Omental fat pad (tissue), 4 donors: ENCODE measurements around the gene LSP1. TPM values are rescaled to one million over a fixed set of nuclear protein-coding genes. Genes with fewer than 3 reads are reported as not detected.

Experiments used
- ATAC-seq: fragments of 150-250 bp; one replicate; pipeline ENCODE4 v1.9.1; 2016; ENCODE audit warnings: mild to moderate bottlenecking, moderate library complexity; ENCODE audit not compliant: low FRiP score
- DNase-seq: peaks from one replicate; pipeline ENCODE4 v3.0.0-alpha.2; 2019; ENCODE audit warnings: low spot score
- total RNA-seq, 4 donors: library from RNA; depleted of rRNA; stranded (reverse); fragments of >200 nt; gene quantifications; one replicate each; pipeline ENCODE4 v1.1.0, GENCODE V29; 2016
- TF ChIP-seq, protein P1 (sequence below), 3 donors: fragments of 450-650 bp; IDR thresholded peaks; one replicate each; pipeline ENCODE4 v1.5.1; 2016 to 2017; ENCODE audit warnings: antibody characterized with exemption in 3 of 3, mild to moderate bottlenecking in 3 of 3, moderate library complexity in 2 of 3

The LSP1 gene
- total RNA-seq, 4 donors from 2014 or later, result 12.1 to 71.2 (median 49.8) TPM

DNA sequence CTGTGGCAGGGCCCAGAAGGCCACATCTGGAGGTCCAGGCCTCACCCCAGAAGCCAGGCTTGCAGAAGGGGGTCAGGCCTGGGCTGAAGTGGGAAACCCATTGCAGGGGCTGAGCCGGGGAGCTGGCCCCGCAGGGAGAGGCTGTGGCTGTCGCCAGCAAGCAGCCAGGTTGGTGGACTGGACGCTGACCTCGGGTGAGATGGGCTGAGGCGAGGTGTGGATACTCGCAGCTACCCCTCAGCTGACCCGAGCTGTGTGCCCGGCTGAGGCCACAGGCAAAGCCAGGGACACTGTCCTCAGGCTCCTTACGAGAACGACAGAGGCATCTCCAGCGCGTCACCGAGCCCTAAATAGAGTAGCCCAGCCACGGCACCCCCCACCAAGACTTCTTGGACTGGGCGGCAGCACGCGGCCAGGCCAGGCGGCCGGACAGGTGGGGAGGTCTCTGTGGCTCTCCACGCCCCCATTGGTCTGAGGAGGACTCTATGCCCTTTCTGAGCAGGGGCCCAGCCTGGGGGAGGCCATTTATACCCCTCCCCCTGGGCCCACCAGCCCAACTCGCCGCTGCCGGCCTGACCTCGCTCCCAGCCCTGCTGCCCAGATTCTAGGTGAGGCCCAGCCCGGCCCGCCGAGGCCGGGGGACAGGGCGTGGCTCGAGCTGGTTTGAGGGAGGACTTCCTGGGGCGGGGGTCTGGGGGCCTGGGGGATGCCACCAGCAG lies 14.3 kb upstream of the LSP1 start, which contains the start of gene TNNI2:
Gene TNNI2, plus strand, starts transcription at position 556 of the 719 bp plus-strand sequence. CDS start 716 bp downstream, outside the sequence.
- ATAC-seq, result no peak
- TF ChIP-seq, protein P1, sequence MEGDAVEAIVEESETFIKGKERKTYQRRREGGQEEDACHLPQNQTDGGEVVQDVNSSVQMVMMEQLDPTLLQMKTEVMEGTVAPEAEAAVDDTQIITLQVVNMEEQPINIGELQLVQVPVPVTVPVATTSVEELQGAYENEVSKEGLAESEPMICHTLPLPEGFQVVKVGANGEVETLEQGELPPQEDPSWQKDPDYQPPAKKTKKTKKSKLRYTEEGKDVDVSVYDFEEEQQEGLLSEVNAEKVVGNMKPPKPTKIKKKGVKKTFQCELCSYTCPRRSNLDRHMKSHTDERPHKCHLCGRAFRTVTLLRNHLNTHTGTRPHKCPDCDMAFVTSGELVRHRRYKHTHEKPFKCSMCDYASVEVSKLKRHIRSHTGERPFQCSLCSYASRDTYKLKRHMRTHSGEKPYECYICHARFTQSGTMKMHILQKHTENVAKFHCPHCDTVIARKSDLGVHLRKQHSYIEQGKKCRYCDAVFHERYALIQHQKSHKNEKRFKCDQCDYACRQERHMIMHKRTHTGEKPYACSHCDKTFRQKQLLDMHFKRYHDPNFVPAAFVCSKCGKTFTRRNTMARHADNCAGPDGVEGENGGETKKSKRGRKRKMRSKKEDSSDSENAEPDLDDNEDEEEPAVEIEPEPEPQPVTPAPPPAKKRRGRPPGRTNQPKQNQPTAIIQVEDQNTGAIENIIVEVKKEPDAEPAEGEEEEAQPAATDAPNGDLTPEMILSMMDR (IDR thresholded peaks at IDR 0.05), result no peak
- no peak for DNase-seq

DNA sequence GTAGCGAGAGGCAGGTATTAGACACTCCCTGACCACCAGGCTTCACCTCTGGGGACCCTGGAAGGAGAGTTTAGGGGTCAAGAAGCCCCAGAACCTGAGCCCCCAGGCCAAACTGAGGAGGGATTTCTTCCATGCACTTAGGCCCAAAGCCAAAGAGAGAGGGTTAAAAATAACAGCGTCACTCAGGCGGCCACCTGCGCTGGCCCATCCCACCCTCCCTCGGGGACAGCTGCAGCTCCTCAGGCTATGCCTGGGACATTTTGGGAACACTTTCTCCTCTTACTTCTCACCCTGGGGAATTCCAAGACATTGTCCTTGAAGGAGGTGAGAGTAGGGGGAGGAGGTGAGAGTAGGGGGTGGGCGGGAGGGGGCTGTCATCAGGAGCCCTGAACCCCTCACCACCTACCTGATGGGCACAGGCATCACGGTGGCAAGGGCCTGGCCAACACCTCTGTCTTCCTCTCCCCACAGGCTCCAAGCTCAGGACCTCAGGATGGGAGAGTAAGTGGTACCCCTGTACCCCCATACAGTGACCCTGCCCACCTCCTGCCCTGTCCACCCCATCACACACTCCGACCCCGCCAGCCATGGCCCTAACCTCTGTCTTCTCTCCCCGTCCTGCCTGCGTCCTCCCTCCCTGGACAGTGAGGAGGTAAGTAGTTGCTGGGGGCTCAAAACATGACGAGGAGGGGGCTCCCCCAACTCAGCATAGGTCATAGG lies 13.5 kb upstream of the LSP1 start:
- ATAC-seq, result no peak
- DNase-seq, result no peak
- TF ChIP-seq, protein P1 (IDR thresholded peaks at IDR 0.05), result no peak

DNA sequence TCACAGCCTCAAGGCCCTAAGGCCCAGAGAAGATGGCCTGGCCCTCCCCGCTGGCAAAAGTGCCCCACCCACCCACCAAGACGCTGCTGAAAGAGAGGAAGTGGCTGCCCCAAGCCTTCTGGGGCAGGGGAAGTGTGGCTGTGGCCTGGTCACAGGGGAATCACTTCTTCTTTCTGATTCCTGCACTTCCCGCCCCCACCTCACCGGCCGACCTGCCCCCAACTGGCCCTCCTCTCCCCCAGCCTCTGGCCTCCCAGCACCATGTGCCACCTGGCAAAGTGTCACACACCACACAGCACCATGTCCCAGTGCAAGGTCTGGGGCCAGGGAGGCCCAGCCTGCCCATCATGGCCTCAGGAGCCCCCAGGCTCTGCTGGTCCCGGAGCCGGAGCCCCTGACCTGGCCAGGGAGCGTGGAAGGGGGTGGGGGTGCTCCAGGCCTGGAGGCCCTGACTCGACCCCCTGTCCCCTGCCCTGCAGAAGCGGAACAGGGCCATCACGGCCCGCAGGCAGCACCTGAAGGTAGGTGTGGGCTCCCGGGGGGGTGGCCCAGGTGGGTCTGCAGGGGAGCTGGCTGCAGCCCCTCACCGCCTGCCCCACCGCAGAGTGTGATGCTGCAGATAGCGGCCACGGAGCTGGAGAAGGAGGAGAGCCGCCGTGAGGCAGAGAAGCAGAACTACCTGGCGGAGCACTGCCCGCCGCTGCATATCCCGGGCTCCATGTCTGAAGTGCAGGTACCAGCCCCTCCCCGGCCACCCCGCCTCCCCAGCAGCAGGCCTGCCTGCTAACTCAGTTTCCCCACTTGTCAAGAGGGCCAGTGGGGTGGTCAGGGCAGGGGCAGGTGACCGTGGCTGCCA lies 12.7 kb upstream of the LSP1 start:
- DNase-seq (no peak), ATAC-seq (no peak)
- TF ChIP-seq, protein P1 (IDR thresholded peaks at IDR 0.05), result no peak

DNA sequence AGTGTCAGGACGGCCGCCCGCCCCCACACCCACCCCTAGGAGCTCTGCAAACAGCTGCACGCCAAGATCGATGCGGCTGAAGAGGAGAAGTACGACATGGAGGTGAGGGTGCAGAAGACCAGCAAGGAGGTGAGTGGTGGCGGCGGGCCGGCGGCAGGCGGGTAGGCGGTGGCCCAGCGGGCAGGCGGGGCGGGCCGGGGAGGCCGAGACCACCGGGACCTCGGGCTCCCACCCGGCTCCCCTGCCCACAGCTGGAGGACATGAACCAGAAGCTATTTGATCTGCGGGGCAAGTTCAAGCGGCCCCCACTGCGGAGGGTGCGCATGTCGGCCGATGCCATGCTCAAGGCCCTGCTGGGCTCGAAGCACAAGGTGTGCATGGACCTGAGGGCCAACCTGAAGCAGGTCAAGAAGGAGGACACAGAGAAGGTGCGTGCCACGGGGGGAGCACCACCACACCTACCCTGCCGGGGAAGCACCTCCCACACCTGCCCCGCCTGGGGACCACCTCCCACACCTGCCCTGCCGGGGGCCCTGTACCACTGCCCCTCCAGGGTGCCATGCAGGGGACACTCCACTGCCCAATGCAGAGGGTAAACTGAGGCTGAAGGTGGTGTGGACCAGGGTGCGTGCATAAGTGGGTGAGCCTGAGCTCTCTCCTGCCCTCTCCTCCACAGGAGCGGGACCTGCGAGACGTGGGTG lies 12.0 kb upstream of the LSP1 start:
- TF ChIP-seq, protein P1 (IDR thresholded peaks at IDR 0.05), result no peak
- ATAC-seq (no peak), DNase-seq (no peak)

DNA sequence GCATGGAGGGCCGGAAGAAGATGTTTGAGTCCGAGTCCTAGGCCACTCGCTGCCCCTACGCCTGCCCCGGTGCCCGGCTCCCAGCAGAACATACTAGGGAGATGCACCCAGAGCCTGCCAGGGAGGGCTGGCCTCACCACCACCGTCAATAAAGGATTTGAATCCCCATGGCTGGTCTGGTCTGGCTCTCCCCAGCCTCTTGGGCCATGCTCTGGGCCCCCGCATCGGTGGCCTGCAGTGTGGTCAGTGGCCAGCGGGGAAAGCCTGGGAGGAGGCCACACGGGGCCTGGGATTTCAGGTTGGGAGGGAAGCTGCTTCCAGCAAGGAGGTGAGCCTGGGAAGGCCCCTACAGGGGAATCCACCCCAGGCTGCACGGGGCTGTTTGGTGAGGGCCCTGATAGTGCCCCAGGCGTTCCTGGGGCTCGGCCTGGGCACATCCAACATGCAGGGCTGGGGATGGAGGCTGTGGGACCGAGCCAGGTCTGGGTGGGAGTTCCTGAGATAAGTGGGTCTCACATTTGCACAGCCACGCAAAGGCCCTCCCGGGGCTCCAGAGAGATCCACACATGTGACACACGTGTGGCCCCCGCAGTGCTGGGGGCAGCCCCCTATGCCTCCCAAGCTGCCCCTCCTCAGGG lies 11.3 kb upstream of the LSP1 start:
- ATAC-seq (no peak), DNase-seq (no peak)
- TF ChIP-seq, protein P1 (IDR thresholded peaks at IDR 0.05), result no peak
